ENCODE data around the gene IRX3.

IRX3 gene

GRCh38 chr16:54290833-54291655 is 4.5 kb upstream of the IRX3 start:
- no peak overlapping the region for H3K9ac ChIP-seq (ENCODE audit: low read depth, low read length)
- H3K36me3 ChIP-seq (ENCODE audit: control insufficient read depth, insufficient read depth, low read length): no peaks in the 10 kb centered on the region
- H3K9me3 ChIP-seq (ENCODE audit: control insufficient read depth, insufficient read depth, low read length): no peaks in the 10 kb centered on the region
- H3K27ac ChIP-seq (ENCODE audit: low read depth, low read length): no peak overlapping the region
- H3K4me3 ChIP-seq (ENCODE audit: low read depth, low read length): peak overlapping the region; percentile 61
- peaks cover 75% of the 10 kb centered on the region for H3K27me3 ChIP-seq (ENCODE audit: control insufficient read depth, insufficient read depth, low read length)
- H3K4me1 ChIP-seq (ENCODE audit: control insufficient read depth, insufficient read depth, low read length): peaks cover 24% of the 10 kb centered on the region

- no peaks in the 10 kb centered on the region for H3K36me3 ChIP-seq (ENCODE audit: control insufficient read depth, insufficient read depth, low read length)
- no peak overlapping the region for H3K9ac ChIP-seq (ENCODE audit: low read depth, low read length)
- peaks cover 82% of the 10 kb centered on the region for H3K27me3 ChIP-seq (ENCODE audit: control insufficient read depth, insufficient read depth, low read length)
- H3K27ac ChIP-seq (ENCODE audit: low read depth, low read length): no peak overlapping the region
- peaks cover 24% of the 10 kb centered on the region for H3K4me1 ChIP-seq (ENCODE audit: control insufficient read depth, insufficient read depth, low read length)
- H3K4me3 ChIP-seq (ENCODE audit: low read depth, low read length): peak overlapping the region; percentile 61
- H3K9me3 ChIP-seq (ENCODE audit: control insufficient read depth, insufficient read depth, low read length): no peaks in the 10 kb centered on the region
Measured at GRCh38 chr16:54289945-54290832, 3.6 kb upstream of the IRX3 start.

- peaks cover 24% of the 10 kb centered on the region for H3K4me1 ChIP-seq (ENCODE audit: control insufficient read depth, insufficient read depth, low read length)
- H3K4me3 ChIP-seq (ENCODE audit: low read depth, low read length): peak overlapping the region; percentile 61
- H3K9ac ChIP-seq (ENCODE audit: low read depth, low read length): no peak overlapping the region
- no peaks in the 10 kb centered on the region for H3K9me3 ChIP-seq (ENCODE audit: control insufficient read depth, insufficient read depth, low read length)
- H3K27me3 ChIP-seq (ENCODE audit: control insufficient read depth, insufficient read depth, low read length): peaks cover 88% of the 10 kb centered on the region
- no peak overlapping the region for H3K27ac ChIP-seq (ENCODE audit: low read depth, low read length)
- H3K36me3 ChIP-seq (ENCODE audit: control insufficient read depth, insufficient read depth, low read length): no peaks in the 10 kb centered on the region
Measured at GRCh38 chr16:54289242-54289944, 2.8 kb upstream of the IRX3 start.

GRCh38 chr16:54288835-54289241 is 2.3 kb upstream of the IRX3 start:
- H3K36me3 ChIP-seq (ENCODE audit: control insufficient read depth, insufficient read depth, low read length): no peaks in the 10 kb centered on the region
- peaks cover 27% of the 10 kb centered on the region for H3K4me1 ChIP-seq (ENCODE audit: control insufficient read depth, insufficient read depth, low read length)
- peak overlapping the region; percentile 86 for H3K4me3 ChIP-seq (ENCODE audit: low read depth, low read length)
- no peak overlapping the region for H3K27ac ChIP-seq (ENCODE audit: low read depth, low read length)
- no peak overlapping the region for H3K9ac ChIP-seq (ENCODE audit: low read depth, low read length)
- H3K27me3 ChIP-seq (ENCODE audit: control insufficient read depth, insufficient read depth, low read length): peaks cover 88% of the 10 kb centered on the region
- H3K9me3 ChIP-seq (ENCODE audit: control insufficient read depth, insufficient read depth, low read length): no peaks in the 10 kb centered on the region

- Histone ChIP-seq H3K4me1 (ENCODE audit: control insufficient read depth, insufficient read depth, low read length) (peaks cover 33% of the 10 kb centered on the region), H3K36me3 (ENCODE audit: control insufficient read depth, insufficient read depth, low read length) (no peaks in the 10 kb centered on the region), H3K4me3 (ENCODE audit: low read depth, low read length) (peak overlapping the region; percentile 86), H3K27ac (ENCODE audit: low read depth, low read length) (no peak overlapping the region), H3K9me3 (ENCODE audit: control insufficient read depth, insufficient read depth, low read length) (no peaks in the 10 kb centered on the region), H3K27me3 (ENCODE audit: control insufficient read depth, insufficient read depth, low read length) (peaks cover 88% of the 10 kb centered on the region), H3K9ac (ENCODE audit: low read depth, low read length) (no peak overlapping the region)
Measured at GRCh38 chr16:54288030-54288834, 1.6 kb upstream of the IRX3 start.

- H3K9me3 ChIP-seq (ENCODE audit: control insufficient read depth, insufficient read depth, low read length): no peaks in the 10 kb centered on the region
- peaks cover 36% of the 10 kb centered on the region for H3K4me1 ChIP-seq (ENCODE audit: control insufficient read depth, insufficient read depth, low read length)
- peak overlapping the region; percentile 86 for H3K4me3 ChIP-seq (ENCODE audit: low read depth, low read length)
- 0 out of 2 replicates have a peak overlapping the region, but pooled peaks have one; percentile 40 for H3K9ac ChIP-seq (ENCODE audit: low read depth, low read length)
- no peaks in the 10 kb centered on the region for H3K36me3 ChIP-seq (ENCODE audit: control insufficient read depth, insufficient read depth, low read length)
- peaks cover 88% of the 10 kb centered on the region for H3K27me3 ChIP-seq (ENCODE audit: control insufficient read depth, insufficient read depth, low read length)
- peak overlapping the region; percentile 77 for H3K27ac ChIP-seq (ENCODE audit: low read depth, low read length)
Measured at GRCh38 chr16:54287131-54288029, 793 bp upstream of the IRX3 start.

- H3K27ac ChIP-seq (ENCODE audit: low read depth, low read length): peak overlapping the region; percentile 20
- H3K9me3 ChIP-seq (ENCODE audit: control insufficient read depth, insufficient read depth, low read length): no peaks in the 10 kb centered on the region
- H3K36me3 ChIP-seq (ENCODE audit: control insufficient read depth, insufficient read depth, low read length): no peaks in the 10 kb centered on the region
- no peak overlapping the region for H3K9ac ChIP-seq (ENCODE audit: low read depth, low read length)
- peak overlapping the region; percentile 86 for H3K4me3 ChIP-seq (ENCODE audit: low read depth, low read length)
- H3K4me1 ChIP-seq (ENCODE audit: control insufficient read depth, insufficient read depth, low read length): peaks cover 34% of the 10 kb centered on the region
- H3K27me3 ChIP-seq (ENCODE audit: control insufficient read depth, insufficient read depth, low read length): peaks cover 88% of the 10 kb centered on the region
Measured at GRCh38 chr16:54286090-54286365, 559 bp downstream of the IRX3 start.

- H3K27ac ChIP-seq (ENCODE audit: low read depth, low read length): peak overlapping the region; percentile 20
- H3K9me3 ChIP-seq (ENCODE audit: control insufficient read depth, insufficient read depth, low read length): no peaks in the 10 kb centered on the region
- H3K9ac ChIP-seq (ENCODE audit: low read depth, low read length): no peak overlapping the region
- peaks cover 88% of the 10 kb centered on the region for H3K27me3 ChIP-seq (ENCODE audit: control insufficient read depth, insufficient read depth, low read length)
- H3K4me1 ChIP-seq (ENCODE audit: control insufficient read depth, insufficient read depth, low read length): peaks cover 31% of the 10 kb centered on the region
- H3K36me3 ChIP-seq (ENCODE audit: control insufficient read depth, insufficient read depth, low read length): no peaks in the 10 kb centered on the region
- H3K4me3 ChIP-seq (ENCODE audit: low read depth, low read length): peak overlapping the region; percentile 86
Measured at GRCh38 chr16:54285414-54286089, 1.0 kb downstream of the IRX3 start.

- H3K4me1 ChIP-seq (ENCODE audit: control insufficient read depth, insufficient read depth, low read length): peaks cover 28% of the 10 kb centered on the region
- no peak overlapping the region for H3K27ac ChIP-seq (ENCODE audit: low read depth, low read length)
- no peaks in the 10 kb centered on the region for H3K9me3 ChIP-seq (ENCODE audit: control insufficient read depth, insufficient read depth, low read length)
- H3K4me3 ChIP-seq (ENCODE audit: low read depth, low read length): peak overlapping the region; percentile 86; the same call in 1 of the 2 replicates
- peaks cover 88% of the 10 kb centered on the region for H3K27me3 ChIP-seq (ENCODE audit: control insufficient read depth, insufficient read depth, low read length)
- no peak overlapping the region for H3K9ac ChIP-seq (ENCODE audit: low read depth, low read length)
- H3K36me3 ChIP-seq (ENCODE audit: control insufficient read depth, insufficient read depth, low read length): no peaks in the 10 kb centered on the region
Measured at GRCh38 chr16:54284931-54285413, 1.6 kb downstream of the IRX3 start.
